ENCODE data around the gene EFCAB11. TPM values are rescaled to one million over a fixed set of nuclear protein-coding genes. Genes with fewer than 3 reads are reported as not detected.

Gene EFCAB11
- total and polyA plus RNA-seq, 9 of the 15 experiments (the other 6 are each of a cell fraction or from before 2014, with no cell fraction given) = 13.4 to 37.9 (median 17.4) TPM

GRCh38 chr14:89855961-89856656 lies 98.4 kb downstream of the EFCAB11 start:
- 13% methylated on average over 8 of the region's 8 CpGs for WGBS (ENCODE audit: insufficient coverage, low coverage, missing lambda C conversion rate)
- in situ Hi-C loops (cut with MboI) = no loop called here
- Histone ChIP-seq H3K4me2 (ENCODE audit: insufficient read depth, low read length) (no peak overlapping the region), H3K36me3 (ENCODE audit: control insufficient read depth, insufficient read depth, low read length) (no peaks in the 10 kb centered on the region), H3K27ac (ENCODE audit: extremely low read depth, low read depth, low read length) (no peak overlapping the region), H3K27me3 (ENCODE audit: control insufficient read depth in 2 of 2, insufficient read depth in 2 of 2, low read length in 2 of 2) (no peaks in the 10 kb centered on the region), H4K20me1 (replicated peaks; ENCODE audit: control insufficient read depth, insufficient read depth, low read length) (no peaks in the 10 kb centered on the region), H3K4me1 (replicated peaks in 1 of 2; ENCODE audit: control insufficient read depth in 2 of 2, insufficient read depth in 2 of 2, low read length in 2 of 2) (no peaks in the 10 kb centered on the region), H2AFZ (ENCODE audit: low read depth, low read length) (no peak overlapping the region), H3K9me3 (replicated peaks; ENCODE audit: control insufficient read depth, insufficient read depth, low read depth, low read length) (no peaks in the 10 kb centered on the region), H3K4me3 (no peak overlapping the region), H3K79me2 (ENCODE audit: control insufficient read depth, insufficient read depth, low read length) (no peaks in the 10 kb centered on the region), H3K9me1 (ENCODE audit: control insufficient read depth, insufficient read depth, low read length) (no peaks in the 10 kb centered on the region), H3K9ac (ENCODE audit: insufficient read depth in 1 of 2, low read depth in 2 of 2, low read length in 2 of 2) (no peak overlapping the region)
- DNase-seq (ENCODE audit: extremely low read depth in 1 of 4, low spot score in 3 of 4) (no peak), ATAC-seq (no peak), FAIRE-seq (no peak)
- POLR2A ChIA-PET = no interaction called here
- CTCF ChIA-PET (ENCODE audit: low intra/inter-chr PET ratio) = no interaction called here
- intact Hi-C loops (cut with micrococcal nuclease) = no loop called here
- no TSS peak for BruUV-seq (replicated peaks)
- TF ChIP-seq FOSL1 (tag; conservative IDR thresholded peaks at IDR 0.05) (peak; percentile 58), ZNF384 (IDR thresholded peaks at IDR 0.05; ENCODE audit: low read depth, low read length) (peak; percentile 80), CLOCK (CRISPR knock-in tag; IDR thresholded peaks at IDR 0.05; ENCODE audit: borderline replicate concordance) (no peak), COPS2 (conservative IDR thresholded peaks at IDR 0.05) (no peak), CSDE1 (IDR thresholded peaks at IDR 0.05) (no peak), NCOA4 (IDR thresholded peaks at IDR 0.05; ENCODE audit: partially characterized antibody) (no peak), PHB2 (IDR thresholded peaks at IDR 0.05; ENCODE audit: low read depth) (no peak), RBM22 (IDR thresholded peaks at IDR 0.05; ENCODE audit: low read depth, low read length, poor library complexity, severe bottlenecking) (no peak), ZNF41 (CRISPR knock-in tag; conservative IDR thresholded peaks at IDR 0.05) (no peak), SREBF1 (IDR thresholded peaks at IDR 0.05; ENCODE audit: borderline replicate concordance, low read depth, low read length) (no peak), ADNP (tag; IDR thresholded peaks at IDR 0.05) (no peak), POLR2G (IDR thresholded peaks at IDR 0.05; ENCODE audit: low read depth, low read length) (no peak)
- TF ChIP-seq, protein P1, sequence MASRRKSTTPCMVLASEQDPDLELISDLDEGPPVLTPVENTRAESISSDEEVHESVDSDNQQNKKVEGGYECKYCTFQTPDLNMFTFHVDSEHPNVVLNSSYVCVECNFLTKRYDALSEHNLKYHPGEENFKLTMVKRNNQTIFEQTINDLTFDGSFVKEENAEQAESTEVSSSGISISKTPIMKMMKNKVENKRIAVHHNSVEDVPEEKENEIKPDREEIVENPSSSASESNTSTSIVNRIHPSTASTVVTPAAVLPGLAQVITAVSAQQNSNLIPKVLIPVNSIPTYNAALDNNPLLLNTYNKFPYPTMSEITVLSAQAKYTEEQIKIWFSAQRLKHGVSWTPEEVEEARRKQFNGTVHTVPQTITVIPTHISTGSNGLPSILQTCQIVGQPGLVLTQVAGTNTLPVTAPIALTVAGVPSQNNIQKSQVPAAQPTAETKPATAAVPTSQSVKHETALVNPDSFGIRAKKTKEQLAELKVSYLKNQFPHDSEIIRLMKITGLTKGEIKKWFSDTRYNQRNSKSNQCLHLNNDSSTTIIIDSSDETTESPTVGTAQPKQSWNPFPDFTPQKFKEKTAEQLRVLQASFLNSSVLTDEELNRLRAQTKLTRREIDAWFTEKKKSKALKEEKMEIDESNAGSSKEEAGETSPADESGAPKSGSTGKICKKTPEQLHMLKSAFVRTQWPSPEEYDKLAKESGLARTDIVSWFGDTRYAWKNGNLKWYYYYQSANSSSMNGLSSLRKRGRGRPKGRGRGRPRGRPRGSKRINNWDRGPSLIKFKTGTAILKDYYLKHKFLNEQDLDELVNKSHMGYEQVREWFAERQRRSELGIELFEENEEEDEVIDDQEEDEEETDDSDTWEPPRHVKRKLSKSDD (conservative IDR thresholded peaks at IDR 0.05; ENCODE audit: low read length) = no peak
- TF ChIP-seq, protein P2, sequence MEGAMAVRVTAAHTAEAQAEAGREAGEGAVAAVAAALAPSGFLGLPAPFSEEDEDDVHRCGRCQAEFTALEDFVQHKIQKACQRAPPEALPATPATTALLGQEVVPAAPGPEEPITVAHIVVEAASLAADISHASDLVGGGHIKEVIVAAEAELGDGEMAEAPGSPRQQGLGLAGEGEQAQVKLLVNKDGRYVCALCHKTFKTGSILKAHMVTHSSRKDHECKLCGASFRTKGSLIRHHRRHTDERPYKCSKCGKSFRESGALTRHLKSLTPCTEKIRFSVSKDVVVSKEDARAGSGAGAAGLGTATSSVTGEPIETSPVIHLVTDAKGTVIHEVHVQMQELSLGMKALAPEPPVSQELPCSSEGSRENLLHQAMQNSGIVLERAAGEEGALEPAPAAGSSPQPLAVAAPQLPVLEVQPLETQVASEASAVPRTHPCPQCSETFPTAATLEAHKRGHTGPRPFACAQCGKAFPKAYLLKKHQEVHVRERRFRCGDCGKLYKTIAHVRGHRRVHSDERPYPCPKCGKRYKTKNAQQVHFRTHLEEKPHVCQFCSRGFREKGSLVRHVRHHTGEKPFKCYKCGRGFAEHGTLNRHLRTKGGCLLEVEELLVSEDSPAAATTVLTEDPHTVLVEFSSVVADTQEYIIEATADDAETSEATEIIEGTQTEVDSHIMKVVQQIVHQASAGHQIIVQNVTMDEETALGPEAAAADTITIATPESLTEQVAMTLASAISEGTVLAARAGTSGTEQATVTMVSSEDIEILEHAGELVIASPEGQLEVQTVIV (CRISPR knock-in tag; IDR thresholded peaks at IDR 0.05; ENCODE audit: borderline replicate concordance) = no peak
